Large intestine (tissue), 3 donors: ENCODE measurements around the gene ZNF611. TPM values are rescaled to one million over a fixed set of nuclear protein-coding genes. Genes with fewer than 3 reads are reported as not detected.
"Not testable (repeated sequence)": the region's sequence is repeated elsewhere in the genome, so short reads cannot be mapped to it uniquely, and the experiment has no call there.

Experiments
- DNase-seq, 2 donors: peaks; one replicate each; pipeline versions ENCODE4 v3.0.0 to v3.0.0-alpha.2; 2013
- H3K27ac ChIP-seq: one replicate; pipeline ENCODE4 v1.5.1; 2013; ENCODE audit warnings: low read length
- H3K27me3 ChIP-seq: 2 replicates; pipeline ENCODE4 v1.6.1; 2013; ENCODE audit warnings: low read length; ENCODE audit not compliant: control insufficient read depth, insufficient read depth
- H3K36me3 ChIP-seq: 2 replicates; pipeline ENCODE4 v1.6.1; 2013; ENCODE audit warnings: low read length; ENCODE audit not compliant: control insufficient read depth, insufficient read depth
- H3K4me1 ChIP-seq: one replicate; pipeline ENCODE4 v1.6.1; 2013; ENCODE audit warnings: low read length; ENCODE audit not compliant: control insufficient read depth, insufficient read depth
- H3K4me3 ChIP-seq: one replicate; pipeline ENCODE4 v1.5.1; 2013; ENCODE audit warnings: low read length
- H3K9me3 ChIP-seq: one replicate; pipeline ENCODE4 v1.6.1; 2013; ENCODE audit warnings: mild to moderate bottlenecking, low read depth, low read length, moderate library complexity; ENCODE audit not compliant: control insufficient read depth
- WGBS: methylation state at CpG from one replicate; pipeline ENCODE4 v1.1.5; 2013; ENCODE audit warnings: low lambda C conversion rate; ENCODE audit not compliant: insufficient coverage; 5-methylcytosine and 5-hydroxymethylcytosine counted together
- polyA plus RNA-seq: library from polyadenylated mRNA; unstranded; fragments of 120-200 nt; gene quantifications from one replicate; pipeline ENCODE4 v1.2.1, GENCODE V29; 2013

The ZNF611 gene
- polyA plus RNA-seq, 1 donor, result 13.4 TPM

DNA sequence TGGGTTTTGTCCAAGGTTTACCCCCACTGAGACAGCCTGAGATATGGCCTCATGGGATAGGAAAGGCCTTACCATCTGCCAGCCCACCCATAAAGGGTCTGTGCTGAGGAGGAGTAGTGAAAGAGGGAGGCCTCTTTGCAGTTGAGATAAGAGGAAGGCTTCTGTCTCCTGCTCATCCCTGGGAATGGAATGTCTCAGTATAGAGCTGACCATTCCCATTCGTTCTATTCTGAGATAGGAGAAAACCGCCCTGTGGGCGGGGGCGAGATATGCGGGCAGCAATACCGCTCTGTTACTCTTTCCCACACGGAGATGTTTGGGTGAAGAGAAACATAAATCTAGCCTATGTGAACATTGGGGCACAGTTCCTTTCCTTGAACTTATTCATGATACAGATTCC lies 6.5 kb upstream of the ZNF611 start:
- H3K4me3 ChIP-seq, H3K27ac ChIP-seq, DNase-seq, H3K27me3 ChIP-seq, H3K36me3 ChIP-seq, H3K9me3 ChIP-seq, H3K4me1 ChIP-seq: not testable (repeated sequence)
- WGBS, result 0% methylated on average over 1 of the region's 7 CpGs

DNA sequence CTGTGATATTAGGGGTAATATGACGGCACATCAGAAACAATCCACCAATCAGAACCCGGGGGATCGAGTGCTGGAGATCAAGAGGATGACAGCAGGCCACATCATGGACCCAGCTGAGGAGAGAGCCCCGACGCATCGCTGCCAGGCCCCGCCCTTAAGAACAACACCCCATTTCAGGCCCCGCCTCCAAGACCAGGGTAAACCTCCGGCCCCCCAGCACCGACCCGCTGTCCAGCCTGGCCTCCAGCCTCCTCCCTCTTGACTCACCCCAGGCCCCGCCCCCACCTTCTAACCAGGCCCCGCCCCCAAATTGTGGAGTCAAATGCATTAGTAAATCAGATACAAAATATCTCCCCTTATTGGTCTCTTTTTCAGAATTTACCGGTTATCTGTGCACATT lies 4.7 kb upstream of the ZNF611 start:
- Histone ChIP-seq H3K27ac (no peak overlapping the region), H3K27me3 (no peaks in the 10 kb centered on the region), H3K4me1 (peaks cover 6% of the 10 kb centered on the region), H3K4me3 (no peak overlapping the region), H3K36me3 (no peaks in the 10 kb centered on the region), H3K9me3 (peaks cover 7% of the 10 kb centered on the region)
- no CpG with 5 or more reads among the region's 14 CpGs for WGBS
- DNase-seq, result no peak

DNA sequence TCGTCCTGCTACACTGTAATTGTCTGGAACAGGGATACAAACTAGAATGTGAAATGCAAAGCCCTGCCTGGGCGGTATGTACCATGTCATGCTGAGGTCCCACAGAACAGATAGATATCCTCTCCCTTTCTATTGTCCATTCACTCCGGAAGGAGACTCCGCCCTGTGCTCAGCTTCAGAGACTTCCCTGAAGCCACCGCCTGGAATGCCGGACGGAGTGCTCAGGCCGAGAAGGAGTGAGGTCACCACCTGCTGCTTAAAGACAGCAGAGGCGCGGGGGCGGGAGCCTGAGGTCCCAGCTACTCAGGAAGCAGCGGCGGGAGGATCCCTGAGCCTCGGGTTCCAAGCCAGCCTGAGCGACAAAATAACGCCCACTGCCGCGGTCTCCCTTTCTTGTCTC lies 890 bp upstream of the ZNF611 start:
- H3K9me3 ChIP-seq, result peaks cover 7% of the 10 kb centered on the region
- no peaks in the 10 kb centered on the region for H3K36me3 ChIP-seq
- H3K27me3 ChIP-seq, result no peaks in the 10 kb centered on the region
- peak overlapping the region; percentile 98 for H3K27ac ChIP-seq
- peak in 1 of 2 donors; percentile 76 for DNase-seq
- no CpG with 5 or more reads among the region's 18 CpGs for WGBS
- H3K4me1 ChIP-seq, result peaks cover 8% of the 10 kb centered on the region
- H3K4me3 ChIP-seq, result no peak overlapping the region

DNA sequence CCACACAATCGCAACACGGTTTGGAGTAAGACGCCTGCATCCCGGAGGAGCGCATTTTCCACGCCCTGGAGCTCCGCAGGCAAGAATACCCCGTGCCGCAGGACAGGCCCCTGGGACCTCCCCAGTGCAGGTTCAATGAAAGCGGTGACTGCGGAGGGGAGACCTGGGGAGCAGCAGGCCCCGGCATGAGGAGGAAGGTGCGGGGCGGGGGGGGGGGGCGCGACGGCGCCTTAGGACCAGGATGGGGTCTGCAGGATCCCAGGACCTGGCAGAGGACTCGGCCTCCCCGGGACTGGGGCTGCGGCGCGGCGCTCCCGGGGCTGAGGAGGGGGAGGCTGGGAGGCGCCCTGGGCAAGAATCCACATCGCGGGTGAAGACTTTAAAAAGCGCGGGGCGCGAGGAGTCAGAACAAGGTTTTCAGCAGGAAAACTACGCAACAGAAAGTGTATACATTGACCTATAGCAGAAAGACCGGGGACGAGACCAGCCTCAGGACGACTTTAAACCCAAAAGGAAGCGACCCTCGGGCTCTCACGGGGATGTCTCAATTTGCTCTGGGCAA lies 432 bp downstream of the ZNF611 start:
- no peaks in the 10 kb centered on the region for H3K27me3 ChIP-seq
- H3K4me1 ChIP-seq, result peaks cover 8% of the 10 kb centered on the region
- WGBS, result no CpG with 5 or more reads among the region's 39 CpGs
- H3K4me3 ChIP-seq, result peak overlapping the region; percentile 73
- peak overlapping the region; percentile 98 for H3K27ac ChIP-seq
- DNase-seq, result peak in 1 of 2 donors; percentile 54
- no peaks in the 10 kb centered on the region for H3K36me3 ChIP-seq
- peaks cover 7% of the 10 kb centered on the region for H3K9me3 ChIP-seq

DNA sequence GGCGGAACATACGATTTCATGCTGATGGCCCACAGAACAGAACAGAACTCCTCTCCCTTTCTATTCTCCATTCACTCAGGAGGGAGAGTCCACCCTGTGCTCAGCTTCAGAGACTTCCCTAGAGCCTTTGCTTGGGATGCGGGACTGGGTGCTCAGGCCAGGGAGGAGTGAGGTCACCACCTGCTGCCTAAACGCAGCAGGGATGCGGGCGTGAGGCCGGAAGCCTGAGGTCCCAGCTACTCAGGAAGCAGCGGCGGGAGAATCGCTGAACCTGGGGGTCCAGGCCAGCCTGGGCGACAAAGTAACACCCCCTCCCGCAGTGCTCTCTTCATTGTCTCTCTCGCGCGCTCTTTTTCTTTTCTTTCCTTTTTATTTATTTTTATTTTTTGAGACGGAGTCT lies 8.8 kb downstream of the ZNF611 start:
- peaks cover 11% of the 10 kb centered on the region for H3K9me3 ChIP-seq
- DNase-seq, H3K27me3 ChIP-seq, H3K36me3 ChIP-seq, H3K4me3 ChIP-seq: not testable (repeated sequence)
- 96% methylated on average over 5 of the region's 16 CpGs for WGBS
- peaks cover 14% of the 10 kb centered on the region for H3K4me1 ChIP-seq
- peak overlapping the region; percentile 85 for H3K27ac ChIP-seq

DNA sequence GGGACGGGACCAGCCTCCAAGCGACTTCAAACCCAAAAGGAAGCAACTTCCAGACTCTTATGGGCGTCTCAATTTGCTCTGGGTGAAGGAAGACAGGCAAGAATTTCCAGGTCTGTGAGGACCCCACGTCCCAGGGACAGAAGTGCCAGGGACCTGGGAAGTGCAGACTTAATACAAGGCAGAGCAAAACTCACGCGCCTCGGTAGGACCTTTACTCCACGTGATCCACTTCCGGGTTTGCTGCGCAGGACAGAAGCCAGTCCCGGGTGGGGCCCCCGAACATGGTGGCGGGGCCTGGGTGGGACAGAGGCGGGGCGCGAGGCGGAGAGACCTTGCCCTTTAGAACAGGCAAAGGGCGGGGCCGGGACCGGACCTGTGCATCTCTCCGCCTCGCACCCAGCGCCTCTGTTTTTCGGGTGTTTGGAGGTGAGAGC lies 9.3 kb downstream of the ZNF611 start:
- peak; percentile 85 to 94 for DNase-seq
- no peaks in the 10 kb centered on the region for H3K27me3 ChIP-seq
- peaks cover 14% of the 10 kb centered on the region for H3K36me3 ChIP-seq
- H3K9me3 ChIP-seq, result peaks cover 16% of the 10 kb centered on the region
- H3K4me3 ChIP-seq, result peak overlapping the region; percentile 27
- peak overlapping the region; percentile 85 for H3K27ac ChIP-seq
- H3K4me1 ChIP-seq, result peaks cover 14% of the 10 kb centered on the region
- WGBS, result no CpG with 5 or more reads among the region's 24 CpGs

DNA sequence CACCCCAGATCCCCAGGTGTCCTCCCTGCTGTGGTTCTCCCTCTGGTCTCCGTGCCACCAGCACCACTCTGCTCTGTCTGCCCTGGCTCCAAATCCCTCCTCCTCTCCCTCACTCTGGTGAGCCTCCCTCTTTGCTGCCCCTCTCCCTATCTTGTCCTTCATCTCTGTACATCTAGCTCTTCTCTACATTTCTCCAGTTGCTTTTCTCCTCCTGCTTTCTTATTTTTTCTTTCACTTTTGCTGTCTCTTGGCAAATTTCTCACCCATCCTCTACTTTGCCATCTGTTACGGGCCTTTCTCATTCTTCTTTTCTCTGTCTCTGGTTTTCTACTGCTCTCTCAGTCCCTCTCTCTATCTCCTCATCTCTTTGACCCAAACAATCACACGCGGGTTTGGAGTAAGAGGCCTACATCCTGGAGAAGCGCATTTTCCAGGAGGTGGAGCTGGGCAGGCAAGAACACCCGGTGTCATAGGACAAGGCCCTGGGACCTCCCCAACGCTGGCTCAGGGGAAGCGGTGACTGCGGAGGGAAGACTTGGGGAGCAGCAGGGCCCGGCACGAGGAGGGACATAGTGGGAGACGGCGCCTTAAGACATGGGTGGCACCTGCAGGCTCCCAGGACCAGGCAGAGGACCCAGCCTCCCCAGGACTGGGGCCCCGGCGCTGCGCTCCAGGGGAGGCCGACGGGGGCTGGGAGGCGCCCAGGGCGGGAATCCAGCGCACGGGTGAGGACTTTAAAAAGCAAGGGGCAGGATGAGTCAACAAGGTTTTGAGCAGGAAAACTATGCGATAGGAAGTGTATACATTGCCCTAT lies 9.9 kb downstream of the ZNF611 start:
- Histone ChIP-seq H3K36me3 (peaks cover 16% of the 10 kb centered on the region), H3K9me3 (peaks cover 21% of the 10 kb centered on the region), H3K4me1 (peaks cover 14% of the 10 kb centered on the region), H3K27me3 (no peaks in the 10 kb centered on the region), H3K4me3 (peak overlapping the region; percentile 27), H3K27ac (peak overlapping the region; percentile 85)
- peak in 1 of 2 donors; percentile 74 for DNase-seq
- WGBS, result 100% methylated on average over 1 of the region's 23 CpGs

DNA sequence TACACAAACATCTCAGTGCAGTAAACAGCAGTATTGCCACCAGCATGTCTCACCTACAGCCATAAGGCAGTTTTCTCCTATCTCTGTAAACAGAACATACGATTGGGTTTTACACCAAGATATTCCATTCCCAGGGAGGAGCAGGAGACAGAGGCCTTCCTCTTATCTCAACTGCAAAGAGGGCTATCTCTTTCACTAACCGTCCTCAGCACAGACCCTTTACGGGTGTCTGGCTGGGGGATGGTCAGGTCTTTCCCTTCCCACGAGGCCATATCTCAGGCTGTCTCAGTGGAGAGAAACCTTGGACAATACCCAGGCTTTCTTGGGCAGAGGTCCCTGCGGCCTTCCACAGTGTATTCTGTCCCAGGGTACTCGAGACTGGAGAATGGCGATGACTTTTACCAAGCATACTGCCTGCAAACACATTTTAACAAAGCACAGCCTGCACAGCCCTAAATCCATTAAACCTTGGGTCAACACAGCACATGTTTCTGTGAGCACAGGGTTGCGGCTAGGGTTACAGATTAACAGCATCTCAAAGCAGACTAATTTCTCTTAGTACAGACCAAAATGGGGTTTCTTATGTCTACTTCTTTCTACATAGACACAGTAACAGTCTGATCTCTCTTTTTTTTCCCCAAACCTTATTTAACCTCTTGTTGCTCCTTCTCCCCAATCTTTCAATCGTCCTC lies 10.8 kb downstream of the ZNF611 start:
- WGBS, result 42% methylated on average over 1 of the region's 9 CpGs
- Histone ChIP-seq H3K27ac (peak overlapping the region; percentile 85), H3K9me3 (peaks cover 21% of the 10 kb centered on the region)

DNA sequence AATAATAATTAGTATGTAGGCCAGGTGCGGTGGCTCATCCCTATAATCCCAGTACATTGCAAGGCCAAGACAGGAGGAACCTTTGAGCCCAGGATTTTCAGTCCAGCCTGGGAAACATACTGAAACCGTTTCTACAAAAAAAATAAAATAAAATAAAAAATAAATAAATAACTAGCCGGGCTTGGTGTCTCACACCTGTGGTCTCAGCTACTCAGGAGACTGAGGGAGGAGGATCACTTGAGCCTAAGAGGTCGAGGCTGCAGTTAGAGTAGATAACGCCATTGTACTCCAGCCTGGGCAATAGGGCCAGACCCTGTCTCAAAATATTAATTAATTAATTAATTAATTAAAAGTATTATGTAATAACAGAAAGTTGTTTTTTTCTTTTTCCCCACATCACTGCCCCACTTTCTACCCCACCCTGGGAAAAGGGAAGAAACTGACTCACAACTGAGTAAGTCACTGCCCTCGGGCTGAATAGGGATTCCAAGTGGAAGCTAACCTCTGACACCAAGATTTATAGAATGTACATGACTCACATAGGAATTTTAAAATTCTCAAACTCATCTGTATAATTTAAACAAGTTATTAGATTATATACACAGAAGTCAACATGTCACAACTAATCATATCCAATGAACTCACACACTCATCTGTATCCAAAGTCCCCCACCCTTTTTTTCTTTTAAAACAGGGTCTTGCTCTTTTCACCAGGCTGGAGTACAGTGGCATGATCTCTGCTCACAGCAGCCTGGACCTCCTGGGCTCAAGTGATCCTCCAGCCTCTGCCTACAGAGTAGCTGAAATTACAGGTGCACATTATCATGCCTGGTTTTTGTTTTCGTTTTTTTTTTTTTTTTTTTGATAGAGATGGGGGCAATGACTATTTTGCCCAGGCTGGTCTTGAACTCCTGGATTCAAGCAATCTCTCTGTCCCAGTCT lies 12.5 kb downstream of the ZNF611 start:
- Histone ChIP-seq H3K27me3 (no peaks in the 10 kb centered on the region), H3K9me3 (peaks cover 24% of the 10 kb centered on the region), H3K36me3 (peaks cover 12% of the 10 kb centered on the region), H3K4me1 (peaks cover 14% of the 10 kb centered on the region), H3K4me3 (no peak overlapping the region), H3K27ac (no peak overlapping the region)
- WGBS, result 100% methylated on average over 2 of the region's 7 CpGs
- DNase-seq, result no peak

More for the DNA sequence above, 10.8 kb downstream of the ZNF611 start:
- H3K4me3 ChIP-seq, H3K27me3 ChIP-seq: not testable (repeated sequence)
- Histone ChIP-seq H3K36me3 (peaks cover 16% of the 10 kb centered on the region), H3K4me1 (peaks cover 14% of the 10 kb centered on the region)
- DNase-seq, result peak in 1 of 2 donors; percentile 47
